HFFc6 (cell line): ENCODE measurements around the gene ALG9. TPM values are rescaled to one million over a fixed set of nuclear protein-coding genes. Genes with fewer than 3 reads are reported as not detected.
A peak's percentile ranks its signal among the peaks of the same experiment; 100 is the strongest.

Experiments
- DNase-seq: peaks from one replicate; pipeline ENCODE4 v3.0.0-alpha.2; 2018
- H3K27ac Mint-ChIP-seq: 2 replicates; pipeline ENCODE4 v1.8.0; 2020; ENCODE audit warnings: mild to moderate bottlenecking, mixed read lengths
- H3K27me3 Mint-ChIP-seq: 2 replicates; pipeline ENCODE4 v1.8.0; 2021; ENCODE audit warnings: mild to moderate bottlenecking, moderate library complexity, mixed read lengths; ENCODE audit not compliant: insufficient read depth
- H3K36me3 Mint-ChIP-seq: 2 replicates; pipeline ENCODE4 v1.8.0; 2021; ENCODE audit warnings: low read depth, mixed read lengths
- H3K4me1 Mint-ChIP-seq: 2 replicates; pipeline ENCODE4 v1.8.0; 2020; ENCODE audit warnings: low read depth, mixed read lengths
- H3K4me3 Mint-ChIP-seq: 2 replicates; pipeline ENCODE4 v1.8.0; 2020; ENCODE audit warnings: mild to moderate bottlenecking, moderate library complexity, mixed read lengths
- H3K9me3 Mint-ChIP-seq: 2 replicates; pipeline ENCODE4 v1.8.0; 2020; ENCODE audit warnings: mild to moderate bottlenecking, mixed read lengths
- CTCF ChIP-seq: fragments of 200-600 bp; sonication (generic); IDR thresholded peaks from 2 replicates; pipeline ENCODE4 v1.5.0; 2021; ENCODE audit warnings: antibody characterized with exemption, mild to moderate bottlenecking
- long read RNA-seq: library from polyadenylated mRNA; unstranded; transcript quantifications from one replicate; pipeline ENCODE4 v2.0.0, GENCODE V29; 2019
- total RNA-seq, 6 experiments: library from RNA; stranded (reverse); fragmentation: NEBNext Ultra II Directional; extraction: Animal tissue kit (Norgen Biotek cat#: 25700); gene quantifications; 2 replicates in 1 of 6; 3 replicates in 5 of 6; pipeline ENCODE4 v1.2.3, GENCODE V29; 2021

ALG9 gene
- total RNA-seq: 10 to 100 TPM; 31.1 to 44.2 (median 36.5) TPM
- long read RNA-seq, transcript ALG9-215 (15 exons, 2,069 nt): minor isoform, 8 of 30 reads
- long read RNA-seq, transcript ALG9-214 (15 exons, 2,028 nt): major isoform, 14 of 30 reads
- long read RNA-seq, partial matches to known transcripts: 1 of 30 reads
- long read RNA-seq, other reads (novel, unspliced or antisense): 3 of 30 reads

- H3K4me3 Mint-ChIP-seq: peak within 1 kb of the TSS; percentile 99
- H3K4me1 Mint-ChIP-seq: peaks cover 19% of the 10 kb centered on the region
- peak; percentile 70 for TF ChIP-seq CTCF
- H3K27me3 Mint-ChIP-seq: no peaks in the 10 kb centered on the region
- DNase-seq: peak; percentile 88
- peaks cover 21% of the 10 kb centered on the region; the same call in 1 of the 2 replicates for H3K36me3 Mint-ChIP-seq
- peak within 1 kb of the TSS; percentile 96 for H3K27ac Mint-ChIP-seq
- no peaks in the 10 kb centered on the region for H3K9me3 Mint-ChIP-seq
These were observed at the start of gene ALG9 for GRCh38 chr11:111870886-111871692. Gene ALG9 (minus strand): TSS chr11:111871581. CDS start chr11:111871482, 99 bp downstream.

- DNase-seq: no peak
- H3K36me3 Mint-ChIP-seq: no peaks in the 10 kb centered on the region
- H3K9me3 Mint-ChIP-seq: no peaks in the 10 kb centered on the region
- no peak overlapping the region for H3K4me3 Mint-ChIP-seq
- no peak for TF ChIP-seq CTCF
- peaks cover 48% of the 10 kb centered on the region for H3K4me1 Mint-ChIP-seq
- no peak overlapping the region for H3K27ac Mint-ChIP-seq
- peaks cover 3% of the 10 kb centered on the region for H3K27me3 Mint-ChIP-seq
These were observed 49.5 kb upstream of the ALG9 start for GRCh38 chr11:111920908-111921307.

- no peak for DNase-seq
- no peaks in the 10 kb centered on the region for H3K36me3 Mint-ChIP-seq
- no peak within 1 kb of the TSS for H3K27ac Mint-ChIP-seq
- H3K27me3 Mint-ChIP-seq: peaks cover 3% of the 10 kb centered on the region; the same call in 1 of the 2 replicates
- no peak for TF ChIP-seq CTCF
- H3K4me1 Mint-ChIP-seq: peaks cover 36% of the 10 kb centered on the region
- no peak within 1 kb of the TSS for H3K4me3 Mint-ChIP-seq
- no peaks in the 10 kb centered on the region for H3K9me3 Mint-ChIP-seq
These were observed 47.2 kb upstream of the ALG9 start, which contains the start of gene C11orf52 for GRCh38 chr11:111918390-111919256. Gene C11orf52 (plus strand): TSS chr11:111918913. CDS start chr11:111918973, 60 bp downstream.

- no peaks in the 10 kb centered on the region for H3K9me3 Mint-ChIP-seq
- no peak overlapping the region for H3K4me3 Mint-ChIP-seq
- no peak overlapping the region for H3K27ac Mint-ChIP-seq
- no peak for TF ChIP-seq CTCF
- no peak for DNase-seq
- peaks cover 29% of the 10 kb centered on the region for H3K4me1 Mint-ChIP-seq
- no peaks in the 10 kb centered on the region for H3K36me3 Mint-ChIP-seq
- peaks cover 3% of the 10 kb centered on the region for H3K27me3 Mint-ChIP-seq
These were observed 46.4 kb upstream of the ALG9 start for GRCh38 chr11:111917788-111918187.

- Mint-ChIP-seq H3K27me3 (peaks cover 3% of the 10 kb centered on the region), H3K4me1 (peaks cover 28% of the 10 kb centered on the region), H3K9me3 (no peaks in the 10 kb centered on the region), H3K27ac (no peak overlapping the region), H3K4me3 (no peak overlapping the region), H3K36me3 (no peaks in the 10 kb centered on the region)
- no peak for DNase-seq
- no peak for TF ChIP-seq CTCF
These were observed 45.9 kb upstream of the ALG9 start for GRCh38 chr11:111917312-111917711.
